Glutamatergic neuron (in vitro differentiated cells): ENCODE measurements around the gene NEK1. TPM values are rescaled to one million over a fixed set of nuclear protein-coding genes. Genes with fewer than 3 reads are reported as not detected.

Experiments used
- DNase-seq: peaks from one replicate; pipeline ENCODE4 v3.0.0; 2022
- H3K27ac Mint-ChIP-seq: one replicate; pipeline ENCODE4 v1.8.0; 2020; ENCODE audit warnings: mild to moderate bottlenecking, mixed read lengths, inconsistent platforms; ENCODE audit not compliant: unreplicated experiment
- H3K27me3 Mint-ChIP-seq: one replicate; pipeline ENCODE4 v1.8.0; 2020; ENCODE audit warnings: mild to moderate bottlenecking, moderate library complexity, mixed read lengths, inconsistent platforms; ENCODE audit not compliant: unreplicated experiment
- H3K36me3 Mint-ChIP-seq: one replicate; pipeline ENCODE4 v1.8.0; 2020; ENCODE audit warnings: mild to moderate bottlenecking, mixed read lengths, inconsistent platforms; ENCODE audit not compliant: unreplicated experiment
- H3K4me1 Mint-ChIP-seq: one replicate; pipeline ENCODE4 v1.8.0; 2020; ENCODE audit warnings: mild to moderate bottlenecking, low read depth, mixed read lengths, inconsistent platforms; ENCODE audit not compliant: unreplicated experiment
- H3K4me3 Mint-ChIP-seq: one replicate; pipeline ENCODE4 v1.8.0; 2020; ENCODE audit warnings: mild to moderate bottlenecking, mixed read lengths, inconsistent platforms; ENCODE audit not compliant: unreplicated experiment
- H3K9me3 Mint-ChIP-seq: one replicate; pipeline ENCODE4 v1.8.0; 2020; ENCODE audit warnings: mild to moderate bottlenecking, moderate library complexity, mixed read lengths, inconsistent platforms; ENCODE audit not compliant: unreplicated experiment
- total RNA-seq: library from RNA; stranded (reverse); fragmentation: NEBNext Ultra II Directional; extraction: Animal tissue kit (Norgen Biotek cat#: 25700); gene quantifications from one replicate; pipeline ENCODE4 v1.2.1, GENCODE V29; 2021; ENCODE audit not compliant: unreplicated experiment
- TF ChIP-seq, protein P1 (sequence below): fragments of 200-600 bp; sonication (generic); IDR thresholded peaks from one replicate; pipeline ENCODE4 v1.5.0; 2021; ENCODE audit not compliant: partially characterized antibody, unreplicated experiment

NEK1 gene
- total RNA-seq, 1 donor from 2014 or later, result 23.2 TPM

DNA sequence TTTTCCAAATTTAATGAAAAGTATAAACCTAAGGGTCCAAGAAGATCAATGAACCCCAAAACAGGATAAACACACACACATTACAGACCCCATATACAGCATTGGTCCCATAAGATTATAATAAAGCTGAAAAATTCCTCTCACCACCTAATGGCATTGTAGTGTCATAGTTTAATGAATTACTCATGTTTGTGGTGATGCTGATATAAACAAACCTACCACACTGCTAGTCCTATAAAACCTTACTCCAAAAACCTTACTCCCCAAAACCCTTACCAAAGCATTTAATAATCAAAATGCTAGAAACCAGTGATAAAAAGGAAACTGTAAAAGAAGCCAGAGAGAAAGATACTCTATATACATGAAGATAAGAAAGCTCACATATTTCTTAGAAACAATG lies 193.5 kb downstream of the NEK1 start:
- no peak for DNase-seq
- Mint-ChIP-seq H3K36me3 (no peaks in the 10 kb centered on the region), H3K4me1 (no peaks in the 10 kb centered on the region), H3K9me3 (no peaks in the 10 kb centered on the region), H3K27me3 (peaks cover 2% of the 10 kb centered on the region), H3K4me3 (no peak overlapping the region), H3K27ac (no peak overlapping the region)
- TF ChIP-seq, protein P1, sequence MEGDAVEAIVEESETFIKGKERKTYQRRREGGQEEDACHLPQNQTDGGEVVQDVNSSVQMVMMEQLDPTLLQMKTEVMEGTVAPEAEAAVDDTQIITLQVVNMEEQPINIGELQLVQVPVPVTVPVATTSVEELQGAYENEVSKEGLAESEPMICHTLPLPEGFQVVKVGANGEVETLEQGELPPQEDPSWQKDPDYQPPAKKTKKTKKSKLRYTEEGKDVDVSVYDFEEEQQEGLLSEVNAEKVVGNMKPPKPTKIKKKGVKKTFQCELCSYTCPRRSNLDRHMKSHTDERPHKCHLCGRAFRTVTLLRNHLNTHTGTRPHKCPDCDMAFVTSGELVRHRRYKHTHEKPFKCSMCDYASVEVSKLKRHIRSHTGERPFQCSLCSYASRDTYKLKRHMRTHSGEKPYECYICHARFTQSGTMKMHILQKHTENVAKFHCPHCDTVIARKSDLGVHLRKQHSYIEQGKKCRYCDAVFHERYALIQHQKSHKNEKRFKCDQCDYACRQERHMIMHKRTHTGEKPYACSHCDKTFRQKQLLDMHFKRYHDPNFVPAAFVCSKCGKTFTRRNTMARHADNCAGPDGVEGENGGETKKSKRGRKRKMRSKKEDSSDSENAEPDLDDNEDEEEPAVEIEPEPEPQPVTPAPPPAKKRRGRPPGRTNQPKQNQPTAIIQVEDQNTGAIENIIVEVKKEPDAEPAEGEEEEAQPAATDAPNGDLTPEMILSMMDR, result no peak

DNA sequence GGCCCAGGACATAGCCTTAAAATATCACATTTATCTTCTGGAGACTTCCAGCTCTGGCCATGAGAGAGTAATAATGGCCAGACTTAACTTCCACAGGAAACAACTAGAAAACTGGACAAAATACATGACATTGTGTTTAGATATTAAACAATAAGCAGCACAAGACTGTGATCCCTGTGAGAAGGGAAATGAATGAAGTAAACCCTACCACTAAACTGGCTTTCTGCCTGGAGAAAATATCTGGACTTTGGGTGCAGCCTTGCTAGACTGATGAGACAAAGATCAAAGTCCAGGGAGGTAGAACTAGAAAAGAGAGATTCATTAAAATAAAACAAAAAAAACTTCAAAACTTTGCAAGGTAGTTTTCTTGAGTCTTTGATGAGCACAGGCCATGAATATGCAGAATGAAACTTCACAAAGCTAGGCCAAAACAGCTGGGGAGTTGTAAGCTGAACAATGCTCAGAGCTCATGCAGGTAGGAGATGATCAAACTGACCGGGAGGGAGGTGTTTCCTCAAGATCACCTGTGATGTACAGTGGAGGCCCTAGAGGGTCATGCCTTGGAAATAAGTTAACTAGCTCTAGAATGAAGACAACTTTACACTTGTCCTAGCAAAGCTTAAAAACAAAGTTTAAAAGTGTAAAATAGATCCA lies 194.6 kb downstream of the NEK1 start:
- no peak for DNase-seq
- Mint-ChIP-seq H3K27ac (no peak overlapping the region), H3K4me1 (no peaks in the 10 kb centered on the region), H3K4me3 (no peak overlapping the region), H3K27me3 (peaks cover 2% of the 10 kb centered on the region), H3K9me3 (no peaks in the 10 kb centered on the region), H3K36me3 (no peaks in the 10 kb centered on the region)
- TF ChIP-seq, protein P1, result no peak

DNA sequence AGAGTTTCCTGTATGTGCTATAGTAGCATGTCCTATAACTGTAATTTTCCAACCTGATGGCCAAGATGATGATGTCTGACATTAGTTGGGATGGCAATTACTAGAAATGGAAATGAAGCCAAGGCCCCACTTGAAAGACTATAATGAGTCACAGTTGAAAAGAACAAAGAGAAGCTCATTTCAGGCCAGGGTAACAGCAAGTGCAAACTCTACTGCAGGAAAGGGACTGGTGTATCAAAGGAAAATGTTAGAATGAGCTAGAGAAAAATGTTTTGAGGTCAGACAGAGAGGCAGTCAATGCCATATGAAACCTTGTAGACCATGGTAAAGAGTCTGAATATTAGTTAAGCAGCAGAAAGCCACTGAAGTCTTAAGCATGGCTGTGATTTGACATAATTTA lies 195.4 kb downstream of the NEK1 start:
- no peaks in the 10 kb centered on the region for H3K4me1 Mint-ChIP-seq
- no peaks in the 10 kb centered on the region for H3K36me3 Mint-ChIP-seq
- H3K4me3 Mint-ChIP-seq, result no peak overlapping the region
- H3K27me3 Mint-ChIP-seq, result peaks cover 2% of the 10 kb centered on the region
- DNase-seq, result no peak
- no peaks in the 10 kb centered on the region for H3K9me3 Mint-ChIP-seq
- TF ChIP-seq, protein P1, result no peak
- no peak overlapping the region for H3K27ac Mint-ChIP-seq

DNA sequence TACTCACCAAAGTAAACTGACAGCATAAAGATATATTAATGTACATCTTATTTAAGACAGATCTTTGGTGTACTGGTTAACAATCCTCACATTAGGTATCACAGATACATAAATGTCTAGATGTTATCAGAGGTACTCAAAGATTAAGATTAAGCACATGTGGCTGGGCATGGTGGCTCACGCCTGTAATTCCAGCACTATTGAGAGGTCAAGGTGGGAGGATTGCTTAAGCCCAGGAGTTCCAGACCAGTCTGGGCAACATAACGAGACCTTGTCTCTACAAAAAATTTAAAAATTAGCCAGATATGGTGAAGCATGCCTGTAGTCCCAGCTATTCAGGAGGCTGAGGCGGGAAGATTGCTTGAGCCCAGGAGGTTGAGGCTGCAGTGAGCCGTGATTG lies 195.9 kb downstream of the NEK1 start:
- Mint-ChIP-seq H3K4me3 (no peak overlapping the region), H3K9me3 (no peaks in the 10 kb centered on the region), H3K36me3 (no peaks in the 10 kb centered on the region), H3K27me3 (peaks cover under 1% of the 10 kb centered on the region), H3K4me1 (no peaks in the 10 kb centered on the region), H3K27ac (no peak overlapping the region)
- no peak for DNase-seq
- TF ChIP-seq, protein P1, result no peak

DNA sequence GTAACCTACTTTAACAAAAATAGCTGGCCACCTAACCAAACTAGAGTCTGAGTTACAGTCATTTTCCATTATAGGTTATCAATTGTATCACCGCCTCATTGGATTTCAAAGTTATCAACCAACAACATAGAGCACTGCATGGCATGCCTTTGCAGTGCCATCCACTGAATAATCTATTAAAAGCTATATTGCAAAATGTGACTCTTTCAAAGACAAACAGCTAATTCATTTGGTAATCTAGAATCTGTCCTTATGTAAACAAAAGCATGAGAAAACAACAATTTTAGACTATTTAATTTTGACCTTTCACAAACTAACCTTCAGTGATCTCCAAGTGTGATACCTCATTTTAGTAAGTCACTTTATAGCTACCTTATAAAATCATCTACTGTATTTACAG lies 197.5 kb downstream of the NEK1 start:
- TF ChIP-seq, protein P1, result no peak
- Mint-ChIP-seq H3K36me3 (no peaks in the 10 kb centered on the region), H3K27me3 (no peaks in the 10 kb centered on the region)

More for the DNA sequence above, 197.5 kb downstream of the NEK1 start:
- peaks cover 3% of the 10 kb centered on the region for H3K9me3 Mint-ChIP-seq
- H3K27ac Mint-ChIP-seq, result no peak overlapping the region
- H3K4me1 Mint-ChIP-seq, result peaks cover 8% of the 10 kb centered on the region
- DNase-seq, result no peak
- H3K4me3 Mint-ChIP-seq, result no peak overlapping the region
